GM19467 (cell line): ENCODE data around the gene INPP4B.

Experiments used
- ATAC-seq: cut with Tn5 transposase; IDR thresholded peaks from one replicate; pipeline ENCODE4 v1.9.1; 2021; ENCODE audit warnings: mild to moderate bottlenecking, moderate library complexity; ENCODE audit not compliant: unreplicated experiment

Gene INPP4B

GRCh38 chr4:142356118-142356759 lies 489.9 kb downstream of the INPP4B start:
- no peak for ATAC-seq

GRCh38 chr4:142355421-142355930 lies 490.6 kb downstream of the INPP4B start:
- ATAC-seq, result no peak

- no peak for ATAC-seq
These were observed 491.2 kb downstream of the INPP4B start for GRCh38 chr4:142354794-142355420.

GRCh38 chr4:142354041-142354440 lies 492.1 kb downstream of the INPP4B start:
- no peak for ATAC-seq

- peak; percentile 55 for ATAC-seq
These were observed 492.9 kb downstream of the INPP4B start for GRCh38 chr4:142353149-142353738.

GRCh38 chr4:142352712-142353111 lies 493.4 kb downstream of the INPP4B start:
- no peak for ATAC-seq

- no peak for ATAC-seq
These were observed 494.1 kb downstream of the INPP4B start for GRCh38 chr4:142351958-142352357.

- no peak for ATAC-seq
These were observed 495.2 kb downstream of the INPP4B start for GRCh38 chr4:142350871-142351270.

- no peak for ATAC-seq
These were observed 497.5 kb downstream of the INPP4B start for GRCh38 chr4:142348613-142349021.

- no peak for ATAC-seq
These were observed 498.9 kb downstream of the INPP4B start for GRCh38 chr4:142347241-142347640.

- no peak for ATAC-seq
These were observed 500.2 kb downstream of the INPP4B start for GRCh38 chr4:142345924-142346323.

- no peak for ATAC-seq
These were observed 504.8 kb downstream of the INPP4B start for GRCh38 chr4:142341268-142341667.

GRCh38 chr4:142339053-142339452 lies 507.0 kb downstream of the INPP4B start:
- ATAC-seq, result no peak

- no peak for ATAC-seq
These were observed 509.7 kb downstream of the INPP4B start for GRCh38 chr4:142336251-142336934.

- ATAC-seq, result no peak
These were observed 511.2 kb downstream of the INPP4B start for GRCh38 chr4:142334931-142335330.

- ATAC-seq, result no peak
These were observed 514.5 kb downstream of the INPP4B start for GRCh38 chr4:142331646-142332045.

- ATAC-seq, result no peak
These were observed 515.0 kb downstream of the INPP4B start for GRCh38 chr4:142331132-142331531.

- no peak for ATAC-seq
These were observed 515.8 kb downstream of the INPP4B start for GRCh38 chr4:142330311-142330710.

- ATAC-seq, result no peak
These were observed 516.8 kb downstream of the INPP4B start for GRCh38 chr4:142329313-142329712.

- no peak for ATAC-seq
These were observed 519.9 kb downstream of the INPP4B start for GRCh38 chr4:142326181-142326580.

- peak; percentile 75 for ATAC-seq
These were observed 521.5 kb downstream of the INPP4B start for GRCh38 chr4:142324572-142324971.

GRCh38 chr4:142322996-142323395 lies 523.1 kb downstream of the INPP4B start:
- no peak for ATAC-seq
